SKM-1 (cell line): Measurements from ENCODE around the gene EVA1A.

Source experiments
- DNase-seq: peaks from one replicate; lab custom pipeline; 2025; ENCODE audit not compliant: unreplicated experiment; lab: John Stamatoyannopoulos, UW

EVA1A gene

DNA sequence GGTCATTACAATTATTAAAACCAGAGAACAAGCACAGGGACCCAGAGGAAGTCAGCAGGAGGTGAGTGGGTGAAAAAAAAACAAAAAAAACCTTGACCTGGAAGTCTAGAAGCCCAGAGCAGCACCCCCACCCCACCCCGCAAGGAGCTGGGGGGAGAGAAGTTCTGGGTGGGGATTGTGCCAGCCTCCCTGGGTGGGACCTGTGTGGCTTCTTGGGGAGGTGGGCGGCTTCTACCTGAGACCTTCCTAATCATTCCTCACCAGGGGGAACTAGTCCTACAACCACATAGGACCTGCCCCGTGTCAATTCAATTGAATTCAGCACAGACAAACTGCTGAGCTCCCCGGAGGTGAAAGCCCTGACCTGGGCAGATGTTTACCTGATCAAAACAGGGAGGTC is 17.3 kb downstream of the EVA1A start:
- no peak for DNase-seq

DNA sequence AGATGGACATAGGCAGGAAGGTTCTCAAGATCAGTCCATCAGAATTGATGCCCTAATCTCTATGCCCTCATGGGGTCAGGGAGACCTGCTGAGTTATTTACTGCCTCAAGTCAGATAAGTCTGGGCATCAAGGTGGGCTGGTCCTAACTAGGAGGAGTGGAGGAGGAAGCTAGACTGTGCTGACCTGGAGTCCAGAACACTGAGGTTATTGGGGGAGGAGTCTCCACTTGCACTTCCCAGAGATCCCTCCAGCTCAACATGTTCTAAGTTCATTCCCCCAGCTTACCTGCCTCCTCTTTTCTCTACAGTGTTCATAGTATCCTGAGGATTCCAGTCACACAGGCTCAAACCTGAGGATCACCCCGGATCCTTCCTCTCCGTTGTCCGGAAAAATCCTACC is 19.3 kb downstream of the EVA1A start:
- DNase-seq = no peak

DNA sequence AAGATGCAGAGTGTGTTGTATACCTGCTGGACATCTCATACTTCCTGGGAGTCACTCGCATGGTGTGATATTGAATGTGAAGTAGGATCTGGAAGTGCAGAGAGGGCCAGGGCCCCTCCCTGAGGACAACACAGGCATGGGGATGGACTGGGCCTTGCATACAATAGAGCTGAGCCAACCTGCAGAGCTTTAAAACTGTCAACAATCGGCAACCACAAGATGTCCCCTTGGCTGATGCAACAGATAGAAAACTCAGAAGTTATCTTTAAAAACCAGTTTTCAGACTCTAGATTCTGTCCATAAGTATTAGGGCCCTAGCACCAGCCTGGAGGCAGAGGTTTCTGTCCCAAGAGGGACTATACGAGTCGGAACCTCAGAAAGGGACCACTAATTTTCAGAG is 19.7 kb downstream of the EVA1A start:
- DNase-seq = no peak

- DNase-seq = no peak
These were observed 20.6 kb downstream of the EVA1A start for GRCh38 chr2:75539955-75540716.

GRCh38 chr2:75538521-75539490 is 21.9 kb downstream of the EVA1A start:
- no peak for DNase-seq

DNA sequence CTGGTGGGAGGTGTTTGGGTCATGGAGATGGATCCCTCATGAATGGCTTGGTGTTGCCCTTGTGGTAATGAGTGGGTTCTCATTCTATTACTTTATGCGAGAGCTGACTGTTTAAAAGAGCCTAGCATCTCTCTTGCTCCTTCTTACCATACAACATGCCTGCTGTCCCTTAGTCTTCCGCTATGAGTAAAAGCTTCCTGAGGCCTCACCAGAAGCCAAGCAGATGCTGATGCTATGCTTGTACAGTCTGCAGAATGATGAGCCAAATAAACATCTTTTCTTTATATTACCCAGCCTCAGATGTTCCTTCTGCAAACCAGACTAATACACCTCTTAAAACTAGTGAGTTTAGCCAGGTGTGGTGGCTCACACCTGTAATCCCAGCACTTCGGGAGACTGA is 23.1 kb downstream of the EVA1A start:
- no peak for DNase-seq

DNA sequence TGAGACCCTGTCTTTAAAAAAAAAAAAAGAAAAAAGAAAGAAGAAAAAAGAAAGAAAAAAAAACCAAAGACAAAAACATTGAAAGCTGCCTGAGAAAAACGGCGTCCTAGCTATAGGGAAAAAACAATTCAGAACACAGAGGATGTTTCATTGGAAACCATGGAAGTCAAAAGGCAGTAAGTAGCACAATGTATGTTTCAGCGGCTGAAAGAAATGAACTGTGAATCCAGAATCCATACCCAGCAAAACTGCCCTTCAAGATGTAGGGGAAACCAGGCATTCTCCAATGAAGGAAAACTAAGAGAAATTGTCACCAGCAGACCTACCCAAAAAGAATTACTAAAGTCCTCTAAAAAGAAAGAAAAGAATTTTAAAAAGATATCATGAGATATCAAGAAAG is 27.6 kb downstream of the EVA1A start:
- no peak for DNase-seq

GRCh38 chr2:75532488-75532887 is 28.3 kb downstream of the EVA1A start:
- DNase-seq = no peak

- DNase-seq = no peak
These were observed 32.3 kb downstream of the EVA1A start for GRCh38 chr2:75528221-75528977.

DNA sequence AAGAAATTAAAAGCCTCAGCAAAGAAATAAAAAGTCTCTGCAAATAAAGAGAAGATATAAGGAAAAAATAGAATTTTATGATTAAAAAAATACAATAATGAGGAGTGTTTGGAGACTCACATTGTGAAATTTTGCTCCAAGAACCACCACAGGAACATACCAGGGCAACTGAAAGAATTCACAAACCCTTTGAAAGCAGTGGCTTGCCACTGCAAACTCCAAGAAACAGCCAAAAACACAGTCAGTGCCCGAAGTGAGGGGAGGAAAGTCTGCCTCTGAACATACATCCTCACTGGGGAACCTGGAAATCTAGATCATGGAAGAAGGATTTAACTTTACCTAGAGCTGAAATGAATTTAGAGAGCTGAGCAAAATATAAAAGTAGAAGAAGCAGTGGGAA is 33.1 kb downstream of the EVA1A start:
- no peak for DNase-seq

GRCh38 chr2:75526842-75527241 is 33.9 kb downstream of the EVA1A start:
- DNase-seq = no peak

- DNase-seq = no peak
These were observed 35.1 kb downstream of the EVA1A start for GRCh38 chr2:75525434-75526310.

DNA sequence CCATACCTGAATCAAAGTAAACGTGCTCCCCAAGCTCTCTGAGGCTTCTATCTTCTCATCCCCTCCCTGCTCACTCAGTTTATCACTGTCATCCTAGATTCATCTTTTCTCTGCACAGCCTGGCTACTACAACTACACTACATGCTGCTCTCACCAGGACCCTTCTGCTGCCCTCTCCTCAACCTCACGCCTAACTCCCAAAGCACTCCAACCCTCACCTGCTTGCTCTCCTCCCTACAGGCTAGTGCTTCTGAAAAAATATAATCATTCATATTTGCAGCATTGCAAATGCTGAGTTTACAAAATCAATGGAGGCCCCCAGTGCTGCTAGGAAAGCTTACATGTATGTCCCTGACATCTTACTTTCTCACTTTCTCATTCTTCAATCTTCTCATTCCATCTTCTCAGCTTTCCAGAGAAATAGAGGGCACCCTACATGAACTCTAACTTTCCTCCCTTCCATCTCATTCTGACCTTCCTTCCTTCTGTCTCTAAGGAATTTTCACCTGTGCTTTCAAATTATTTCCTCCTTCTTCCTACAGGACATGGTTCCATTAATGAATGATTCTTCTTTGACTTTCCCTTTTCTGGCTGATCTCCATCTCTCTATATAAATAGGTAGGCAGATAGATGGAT is 36.3 kb downstream of the EVA1A start:
- no peak for DNase-seq

- DNase-seq = no peak
These were observed 37.1 kb downstream of the EVA1A start for GRCh38 chr2:75523313-75524275.

DNA sequence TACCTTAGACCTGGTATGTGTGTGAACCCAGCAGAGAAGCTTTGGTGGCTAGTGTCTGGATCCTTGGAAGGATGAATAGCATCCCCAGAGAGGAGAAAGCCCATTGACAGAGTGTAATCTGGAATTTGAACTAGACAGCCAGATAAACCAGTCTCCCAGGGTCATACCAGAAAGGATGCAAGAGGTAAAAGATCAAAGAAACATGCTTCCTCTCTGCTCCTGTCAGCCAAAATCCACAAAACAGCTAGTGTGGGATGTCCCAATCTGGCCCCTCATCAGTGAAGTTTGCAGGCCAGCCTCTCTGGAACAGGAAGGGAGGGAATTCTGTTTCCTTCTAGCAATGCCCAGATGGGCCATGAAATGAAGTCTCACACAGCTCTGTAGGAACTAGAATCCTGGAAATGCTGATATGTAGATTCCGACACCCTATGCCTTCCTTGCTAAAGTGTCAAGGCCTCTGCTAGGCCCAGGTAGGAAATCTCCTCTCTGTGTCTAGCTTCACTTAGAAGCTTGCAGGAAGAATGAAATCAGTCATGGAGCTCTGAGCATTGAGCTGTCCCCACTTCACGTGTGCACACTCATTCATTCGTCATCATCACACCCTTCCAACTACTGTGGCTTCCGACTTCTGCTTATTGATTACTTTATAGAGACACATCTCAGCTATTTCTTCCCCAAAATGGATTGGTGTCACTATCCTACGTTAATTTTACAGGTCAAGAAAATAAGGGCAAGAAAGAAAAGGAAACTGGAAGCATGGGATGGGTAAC is 38.0 kb downstream of the EVA1A start:
- no peak for DNase-seq

- no peak for DNase-seq
These were observed 39.4 kb downstream of the EVA1A start for GRCh38 chr2:75521225-75521872.

GRCh38 chr2:75519843-75520242 is 40.9 kb downstream of the EVA1A start:
- DNase-seq = no peak
